Measurements from ENCODE around the gene ASB13.
"Not testable (repeated sequence)": the region's sequence is repeated elsewhere in the genome, so short reads cannot be mapped to it uniquely, and the experiment has no call there.

Gene ASB13

DNA sequence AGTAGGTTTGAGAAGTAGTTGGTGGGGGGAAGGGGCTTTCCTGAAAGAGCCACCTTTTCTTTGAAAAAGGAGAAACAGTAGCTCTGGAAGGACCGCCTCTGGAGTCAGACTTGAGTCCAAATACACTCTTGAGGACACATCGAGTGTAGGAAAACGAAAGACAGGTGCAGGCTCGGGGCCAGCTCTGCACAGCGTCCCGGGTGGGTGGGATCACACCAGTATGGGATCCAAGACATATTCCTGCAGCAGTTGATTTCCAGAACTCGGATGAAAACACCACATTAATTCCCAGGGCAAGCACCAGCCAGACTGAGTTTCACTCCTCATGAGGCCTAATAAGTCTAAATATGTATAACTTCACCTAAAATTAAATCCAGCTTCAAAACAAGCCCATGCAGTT, 61.4 kb downstream of the ASB13 start:
- no peak for DNase-seq (ENCODE audit: low read depth in 2 of 2)

DNA sequence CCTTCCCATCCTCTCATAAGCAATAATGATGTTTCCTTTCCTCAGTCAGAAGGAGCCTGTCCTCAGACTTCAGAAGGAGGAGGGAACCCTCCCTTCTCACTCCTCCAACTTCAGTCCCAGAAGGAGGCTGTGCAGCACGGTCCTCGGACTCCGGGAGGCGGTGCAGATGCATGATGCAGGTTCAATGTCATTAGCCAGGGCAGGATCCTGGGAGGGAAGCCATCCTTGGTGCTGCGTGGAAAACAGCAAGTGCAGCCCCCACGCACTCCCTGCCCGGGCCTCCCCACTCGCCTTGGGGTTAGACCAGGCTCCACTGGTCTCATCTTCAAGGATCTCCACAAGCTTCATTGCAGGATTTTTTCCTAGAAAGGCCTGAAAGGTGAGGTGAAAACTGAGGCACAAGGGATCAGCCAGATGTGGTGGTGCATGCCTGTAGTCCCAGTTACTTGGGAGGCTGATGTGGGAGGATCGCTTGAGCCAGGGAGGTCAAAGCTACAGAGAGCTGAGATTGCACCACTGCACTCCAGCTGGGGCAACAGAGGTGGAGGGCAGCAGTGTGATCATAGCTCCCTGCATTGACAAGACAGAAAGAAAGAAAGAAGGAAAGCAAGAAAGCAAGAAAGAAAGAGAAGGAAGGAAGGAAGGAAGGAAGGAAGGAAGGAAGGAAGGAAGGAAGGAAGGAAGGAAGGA, 62.0 kb downstream of the ASB13 start:
- DNase-seq (ENCODE audit: low read depth in 2 of 2), result no peak

GRCh38 chr10:5603848-5604170, 62.6 kb downstream of the ASB13 start:
- no peak for DNase-seq (ENCODE audit: low read depth in 2 of 2)

DNA sequence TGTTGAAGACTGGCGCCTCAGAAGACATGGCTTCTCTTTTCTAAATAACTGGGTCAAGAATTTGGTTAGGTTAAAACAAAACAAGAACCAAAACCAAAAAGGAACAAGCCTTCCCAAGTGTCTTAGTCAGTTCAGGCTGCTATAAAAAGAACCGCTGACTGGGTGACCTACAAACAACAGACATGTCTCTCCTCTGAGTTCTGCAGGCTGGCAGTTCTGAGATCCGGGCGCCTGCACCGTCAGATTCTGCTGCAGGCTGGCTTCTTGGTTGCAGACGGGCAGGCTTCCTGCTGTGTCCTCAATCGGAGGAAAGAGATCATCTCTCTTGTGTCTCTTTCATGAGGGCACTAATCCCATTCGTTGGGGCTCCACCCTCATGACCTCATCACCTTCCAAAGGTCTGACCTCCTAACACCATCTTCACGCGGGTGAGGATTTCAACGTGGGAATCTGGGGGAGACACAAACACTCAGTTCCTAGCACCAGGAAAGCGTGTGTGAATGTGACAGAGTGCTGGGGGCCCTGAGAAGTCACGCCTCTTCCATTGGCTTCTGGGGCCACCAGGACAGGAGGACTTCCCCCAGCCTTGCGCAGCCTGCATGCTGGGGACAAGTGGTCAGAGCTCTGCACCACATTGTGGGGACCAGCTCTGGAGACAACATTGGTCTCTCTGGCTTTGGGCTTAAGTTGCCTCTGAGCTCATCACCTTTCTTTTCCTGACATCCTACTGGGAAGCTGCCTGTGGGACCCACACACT, 63.1 kb downstream of the ASB13 start:
- DNase-seq (ENCODE audit: low read depth in 2 of 2), result no peak

- no peak for DNase-seq (ENCODE audit: low read depth in 2 of 2)
These were observed 64.4 kb downstream of the ASB13 start for GRCh38 chr10:5601826-5602495.

DNA sequence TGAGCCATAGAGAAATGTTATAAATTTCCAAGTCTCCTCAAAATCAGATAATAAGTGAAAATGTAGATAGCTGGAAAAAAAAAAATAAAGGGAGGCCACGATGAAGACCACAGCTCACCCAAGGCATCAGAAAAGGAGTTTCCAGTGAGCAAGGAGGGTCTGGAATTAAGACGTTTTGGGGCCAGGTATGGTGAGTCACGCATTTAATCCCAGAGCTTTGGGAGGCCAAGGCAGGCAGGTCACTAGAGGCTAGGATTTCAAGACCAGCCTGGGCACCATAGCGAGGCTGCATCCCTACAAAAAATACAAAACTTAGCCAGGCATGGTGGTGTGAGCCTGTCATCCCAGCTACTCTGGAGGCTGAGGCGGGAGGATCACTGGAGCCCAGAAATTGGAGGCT, 65.5 kb downstream of the ASB13 start:
- no peak for DNase-seq (ENCODE audit: low read depth in 2 of 2)

DNA sequence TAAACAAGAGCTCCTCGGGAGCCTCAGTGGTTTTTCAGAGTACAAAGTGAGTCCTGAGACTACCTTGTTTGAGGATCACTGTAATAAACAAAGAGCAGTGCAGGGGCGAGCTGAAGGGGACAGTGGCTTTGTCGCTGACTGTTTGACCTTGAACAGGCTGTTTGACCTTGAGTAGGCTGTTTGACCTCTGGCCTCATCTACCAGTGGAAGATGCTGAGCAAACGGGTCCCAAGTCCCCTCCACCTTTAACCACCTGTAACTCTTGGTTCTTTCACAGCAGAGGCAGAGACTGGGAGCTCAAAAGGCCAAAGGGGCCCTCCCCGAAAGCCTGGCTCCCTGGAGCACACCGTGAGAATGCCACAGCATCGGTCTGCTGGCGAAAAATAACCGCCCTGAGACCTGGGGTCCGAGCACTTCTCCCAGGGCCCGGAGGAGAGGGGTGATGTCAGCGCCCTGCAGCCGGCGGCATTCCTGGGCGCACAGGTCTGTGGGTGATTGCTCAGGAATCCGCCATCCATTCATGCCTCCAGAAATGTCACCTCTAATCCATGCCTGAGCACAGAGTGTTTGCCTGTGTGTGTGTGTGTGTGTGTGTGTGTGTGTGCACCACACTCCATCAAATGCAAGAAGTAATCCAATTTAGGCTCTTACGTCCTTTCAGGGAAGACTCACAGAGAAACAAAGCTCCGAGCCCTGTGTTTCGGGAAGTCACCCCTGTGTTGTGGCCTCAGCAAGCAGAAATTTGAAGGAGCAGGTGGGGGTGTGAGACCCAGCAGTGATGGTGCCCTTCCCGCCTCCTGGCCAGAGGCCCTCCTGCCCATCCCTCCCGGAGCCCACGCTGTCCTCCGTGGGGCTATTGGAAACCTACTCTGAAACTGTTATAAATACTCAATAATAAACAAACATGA, 66.5 kb downstream of the ASB13 start:
- DNase-seq (ENCODE audit: low read depth in 2 of 2), result no peak

DNA sequence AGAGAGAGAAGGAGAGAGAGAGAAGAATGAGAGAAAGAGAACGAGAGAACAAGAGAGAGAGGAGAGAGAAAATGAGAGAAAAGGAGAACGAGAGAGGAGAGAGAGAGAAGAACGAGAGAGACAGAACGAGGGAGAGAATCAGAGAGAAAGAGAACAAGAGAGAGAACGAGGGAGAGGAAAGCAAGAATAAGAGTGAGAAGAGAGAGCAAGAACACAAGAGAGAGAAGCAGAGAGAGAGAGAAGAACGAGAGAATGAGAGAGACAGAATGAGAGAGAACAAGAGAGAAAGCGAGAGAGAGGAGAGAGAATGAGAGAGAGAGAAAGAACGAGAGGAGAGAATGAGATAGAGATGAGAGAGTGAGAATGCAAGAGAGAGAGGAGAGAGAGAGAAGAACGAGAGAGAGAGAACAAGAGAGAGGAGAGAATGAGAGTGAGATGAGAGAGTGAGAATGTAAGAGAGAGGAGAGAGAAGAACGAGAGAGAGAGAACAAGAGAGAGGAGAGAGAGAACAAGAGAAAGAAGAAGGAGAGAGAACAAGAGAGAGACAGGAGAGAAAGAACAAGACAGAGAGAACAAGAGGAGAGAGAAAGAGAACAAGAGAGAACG, 68.2 kb downstream of the ASB13 start:
- no peak for DNase-seq (ENCODE audit: low read depth in 2 of 2)

GRCh38 chr10:5596611-5597341, 69.6 kb downstream of the ASB13 start:
- DNase-seq (ENCODE audit: low read depth in 2 of 2), result no peak

DNA sequence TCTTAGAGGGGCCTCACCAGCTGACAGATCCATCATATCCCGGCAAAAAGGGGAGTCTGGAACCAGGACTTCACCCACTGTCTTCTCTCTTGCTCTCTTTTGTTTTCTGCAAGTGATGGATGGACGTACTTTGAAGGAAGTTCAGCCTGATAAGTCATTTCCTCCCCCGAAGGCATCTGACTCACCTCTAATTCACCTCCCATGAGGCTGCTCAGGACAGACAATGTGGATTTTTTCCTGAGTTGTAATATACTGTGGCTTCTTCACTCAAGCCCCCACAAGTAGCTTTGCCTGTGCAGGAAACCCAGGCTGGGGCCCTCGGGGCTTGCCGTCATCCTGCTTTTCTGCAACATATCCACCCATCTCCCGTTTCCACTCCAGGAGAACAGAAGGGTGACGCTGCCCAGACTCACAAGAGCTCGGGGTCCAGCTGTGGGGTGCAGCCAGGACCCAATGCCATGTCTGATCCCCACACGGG, 70.4 kb downstream of the ASB13 start:
- DNase-seq (ENCODE audit: low read depth in 2 of 2), result no peak

- no peak for DNase-seq (ENCODE audit: low read depth in 2 of 2)
These were observed 70.8 kb downstream of the ASB13 start for GRCh38 chr10:5595591-5595990.

DNA sequence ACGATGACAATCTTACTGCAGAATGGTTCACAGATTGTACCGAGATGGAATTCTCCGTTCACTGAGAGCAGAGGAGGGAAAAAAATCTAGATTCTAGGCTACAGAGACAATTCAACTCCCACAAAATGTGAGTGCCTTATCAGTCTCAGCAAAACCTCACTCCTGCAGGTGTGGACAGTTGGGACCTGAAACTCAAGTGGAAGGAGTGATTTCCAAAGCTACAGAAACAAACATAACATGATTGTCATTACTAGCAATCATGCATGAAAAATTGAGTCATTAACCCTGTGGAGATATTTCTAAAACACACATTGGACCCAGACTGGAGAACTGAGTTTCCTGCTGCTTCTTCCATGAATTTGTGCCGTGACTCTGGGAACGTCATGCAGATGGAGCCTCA, 71.3 kb downstream of the ASB13 start:
- DNase-seq (ENCODE audit: low read depth in 2 of 2), result no peak

DNA sequence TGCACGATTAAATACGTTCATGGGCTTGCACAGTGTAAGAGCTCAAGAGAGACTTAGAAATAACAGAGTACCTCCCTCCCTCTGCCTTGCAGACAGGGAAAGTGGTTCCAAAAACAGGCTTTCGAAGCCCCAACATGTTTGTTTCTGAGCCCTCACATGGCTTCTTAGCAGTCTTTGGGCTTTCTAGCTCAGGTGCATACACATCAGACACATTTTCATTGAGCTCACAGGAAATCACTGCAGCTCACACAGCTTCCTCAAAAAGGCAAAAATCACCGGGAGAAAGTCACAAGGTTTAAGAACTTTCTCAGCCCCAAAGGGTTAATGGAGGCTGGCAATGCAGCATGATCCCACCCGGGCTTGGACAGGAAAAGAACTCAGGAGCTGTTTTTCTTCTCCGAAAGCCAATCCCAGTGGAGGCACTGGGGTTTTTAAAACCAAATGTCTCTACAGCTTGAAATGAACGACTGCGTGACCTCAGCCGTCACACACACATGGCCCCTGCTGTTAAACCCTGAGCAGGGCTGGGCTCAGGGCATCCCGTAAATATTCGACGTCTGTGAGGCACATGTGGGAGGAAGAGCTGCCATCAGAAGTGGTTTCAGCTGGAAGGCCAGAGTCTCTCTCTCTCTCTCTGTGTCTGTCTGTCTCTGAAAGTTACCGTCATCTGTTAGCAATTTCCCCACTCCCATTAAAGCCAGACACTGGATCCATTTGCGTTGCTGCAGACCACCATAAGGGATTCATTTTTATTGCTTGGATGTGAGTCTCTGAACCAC, 71.9 kb downstream of the ASB13 start:
- no peak for DNase-seq (ENCODE audit: low read depth in 2 of 2)

DNA sequence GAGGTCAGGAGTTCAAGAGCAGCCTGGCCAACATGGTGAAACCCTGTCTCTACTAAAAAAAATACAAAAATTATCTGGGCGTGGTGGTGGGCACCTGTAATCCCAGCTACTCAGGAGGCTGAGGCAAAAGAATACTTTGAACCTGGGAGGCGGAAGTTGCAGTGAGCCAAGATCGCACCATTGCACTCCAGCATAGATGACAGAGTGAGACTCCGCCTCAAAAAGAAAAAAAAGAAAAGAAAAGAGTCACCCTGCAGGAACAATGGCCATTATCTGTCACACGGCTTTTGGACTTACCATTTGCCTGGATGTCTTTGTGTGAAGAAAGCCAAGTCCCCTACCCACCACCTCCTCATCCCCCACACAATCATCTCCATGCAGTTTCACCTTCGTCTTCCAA, 73.0 kb downstream of the ASB13 start:
- not testable (repeated sequence) for DNase-seq (ENCODE audit: low read depth in 2 of 2)

DNA sequence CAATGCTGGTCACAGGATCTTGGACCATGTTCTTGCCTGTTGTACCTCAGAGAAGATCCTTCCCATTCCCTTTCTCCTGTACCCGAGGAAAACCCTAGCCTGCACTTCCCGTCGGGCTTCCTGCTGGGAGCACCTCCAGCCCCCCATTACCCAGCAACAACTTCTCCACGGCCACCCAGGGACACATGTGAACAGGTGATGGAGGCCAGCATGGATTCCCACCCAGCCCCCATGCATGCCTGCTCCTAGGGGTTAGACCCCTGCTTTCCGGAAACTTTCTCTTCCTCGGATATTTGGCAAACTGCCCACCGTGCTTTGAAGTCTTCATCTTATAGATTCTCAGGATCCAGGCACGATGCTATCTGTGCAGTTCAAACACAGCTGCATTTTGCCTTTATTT, 74.3 kb downstream of the ASB13 start:
- no peak for DNase-seq (ENCODE audit: low read depth in 2 of 2)

DNA sequence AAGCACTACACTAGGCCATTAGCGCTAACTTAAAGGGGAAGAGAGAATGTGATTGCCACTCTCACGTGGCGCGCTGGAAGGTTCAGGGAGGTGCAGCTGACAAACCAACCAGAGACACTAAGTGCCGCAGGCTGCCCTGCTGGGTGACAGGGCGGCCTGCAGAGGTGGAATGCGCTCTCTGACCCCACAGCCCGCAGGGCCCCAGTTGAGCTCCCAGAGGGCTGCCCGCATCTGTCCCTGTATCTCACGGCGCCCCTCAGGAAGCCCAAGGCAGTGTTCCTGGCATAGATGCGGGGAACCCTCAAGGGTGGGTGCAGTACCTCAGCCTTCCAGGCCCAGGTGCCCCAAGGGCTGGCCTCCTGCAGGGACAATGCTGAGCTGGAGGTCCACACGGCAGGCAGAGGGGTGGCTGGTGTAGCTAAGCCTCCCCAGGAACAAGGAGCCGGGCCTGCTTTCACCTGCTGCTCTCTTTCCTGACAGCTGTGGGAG, 75.0 kb downstream of the ASB13 start:
- DNase-seq (ENCODE audit: low read depth in 2 of 2), result no peak

DNA sequence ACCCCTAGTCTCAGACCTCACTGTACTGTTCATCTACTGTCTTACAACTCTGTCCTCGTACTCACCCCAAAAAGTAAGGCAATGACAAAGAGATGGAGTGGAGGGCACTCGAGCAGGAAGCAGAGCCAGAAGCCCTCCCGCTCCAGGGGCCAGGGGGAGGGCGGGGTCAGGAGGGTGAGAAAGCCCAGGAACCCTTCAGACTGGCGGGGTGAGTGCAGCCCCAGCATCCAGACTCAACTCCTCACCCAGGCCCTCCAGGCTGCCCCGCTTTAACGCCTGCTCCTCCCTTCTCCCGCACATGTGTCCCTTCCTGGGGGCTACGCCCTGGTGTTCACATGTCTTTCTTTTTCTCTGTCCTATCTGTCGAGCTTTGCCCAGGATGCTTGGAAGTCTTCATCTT, 75.6 kb downstream of the ASB13 start:
- DNase-seq (ENCODE audit: low read depth in 2 of 2), result no peak

DNA sequence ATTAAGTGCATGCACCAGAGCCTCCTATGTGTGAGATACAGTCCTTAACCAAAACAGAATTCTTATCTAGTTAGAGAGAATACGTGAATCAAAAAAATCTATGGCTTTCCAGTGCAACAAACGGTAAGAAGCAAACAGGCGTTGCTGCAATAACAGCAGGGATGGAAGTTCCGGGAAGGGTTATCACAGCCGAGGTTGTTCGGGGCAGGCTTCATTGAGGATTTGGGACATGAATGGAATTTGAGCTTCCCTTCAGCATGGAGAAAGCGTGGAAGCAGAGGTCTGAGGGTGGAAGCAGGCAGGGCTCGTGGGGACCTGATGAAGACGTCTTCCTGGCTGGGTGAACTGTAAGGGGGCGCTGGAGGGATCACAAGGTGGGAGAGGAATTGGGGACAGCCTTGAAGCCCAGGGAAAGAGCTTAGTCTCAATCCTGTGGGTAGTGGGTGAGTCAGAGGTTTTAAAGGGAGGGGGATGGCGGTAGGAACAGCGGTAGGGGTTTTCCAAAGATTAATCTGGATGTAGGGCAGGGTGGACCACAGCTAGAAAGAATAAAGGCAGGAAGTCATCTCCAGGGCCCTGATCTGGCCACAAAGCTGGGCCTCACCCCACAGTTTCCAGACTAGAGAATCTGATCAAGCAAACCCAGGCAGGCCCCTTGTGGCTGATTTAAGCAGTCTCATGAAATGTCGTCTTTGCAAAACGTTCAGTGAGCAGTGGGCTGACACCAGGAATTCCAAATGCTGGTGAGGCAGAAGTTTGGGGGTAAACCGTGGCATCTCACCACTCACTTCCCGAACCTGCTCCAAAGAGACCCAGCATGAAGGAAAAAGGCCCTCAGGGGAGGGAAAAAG, 76.5 kb downstream of the ASB13 start:
- DNase-seq (ENCODE audit: low read depth in 2 of 2), result no peak
